Measurements from ENCODE around the gene RAF1. TPM values are rescaled to one million over a fixed set of nuclear protein-coding genes. Genes with fewer than 3 reads are reported as not detected.
A peak's percentile ranks its signal among the peaks of the same experiment; 100 is the strongest.
"Not testable (repeated sequence)": the region's sequence is repeated elsewhere in the genome, so short reads cannot be mapped to it uniquely, and the experiment has no call there.

The RAF1 gene
- total RNA-seq, 4 donors from 2014 or later: 121 to 133 (median 126) TPM

DNA sequence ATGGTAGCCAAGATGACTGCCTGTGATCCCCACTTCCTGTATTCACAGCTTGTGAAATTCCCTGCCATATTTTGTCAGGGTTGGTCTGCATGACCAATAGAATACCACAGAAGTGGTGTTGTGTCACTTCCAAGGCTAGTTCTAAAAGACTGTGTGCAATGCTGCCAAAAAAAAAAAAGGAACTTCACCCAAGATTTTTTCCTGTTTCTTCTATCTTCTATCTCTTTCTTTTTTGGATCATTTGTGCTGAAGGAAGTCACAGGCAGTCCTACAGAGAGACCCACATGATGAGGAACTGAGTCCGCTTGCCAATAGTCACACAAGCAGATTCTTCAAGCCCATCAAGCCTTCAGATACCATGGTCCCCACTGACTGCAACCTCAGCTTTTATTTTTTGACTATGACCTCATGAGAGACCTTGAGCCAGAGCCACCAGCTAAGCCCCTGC, 18.1 kb upstream of the RAF1 start:
- Histone ChIP-seq H3K4me1 (no peaks in the 10 kb centered on the region), H3K36me3 (no peaks in the 10 kb centered on the region), H3K27me3 (no peaks in the 10 kb centered on the region), H3K27ac (peak overlapping the region in 1 of 4 donors; percentile 35), H3K9me3 (no peaks in the 10 kb centered on the region), H3K4me3 (no peak overlapping the region)
- no peak for DNase-seq
- TF ChIP-seq CTCF (IDR thresholded peaks at IDR 0.05) (no peak), POLR2A (IDR thresholded peaks at IDR 0.05) (no peak)

DNA sequence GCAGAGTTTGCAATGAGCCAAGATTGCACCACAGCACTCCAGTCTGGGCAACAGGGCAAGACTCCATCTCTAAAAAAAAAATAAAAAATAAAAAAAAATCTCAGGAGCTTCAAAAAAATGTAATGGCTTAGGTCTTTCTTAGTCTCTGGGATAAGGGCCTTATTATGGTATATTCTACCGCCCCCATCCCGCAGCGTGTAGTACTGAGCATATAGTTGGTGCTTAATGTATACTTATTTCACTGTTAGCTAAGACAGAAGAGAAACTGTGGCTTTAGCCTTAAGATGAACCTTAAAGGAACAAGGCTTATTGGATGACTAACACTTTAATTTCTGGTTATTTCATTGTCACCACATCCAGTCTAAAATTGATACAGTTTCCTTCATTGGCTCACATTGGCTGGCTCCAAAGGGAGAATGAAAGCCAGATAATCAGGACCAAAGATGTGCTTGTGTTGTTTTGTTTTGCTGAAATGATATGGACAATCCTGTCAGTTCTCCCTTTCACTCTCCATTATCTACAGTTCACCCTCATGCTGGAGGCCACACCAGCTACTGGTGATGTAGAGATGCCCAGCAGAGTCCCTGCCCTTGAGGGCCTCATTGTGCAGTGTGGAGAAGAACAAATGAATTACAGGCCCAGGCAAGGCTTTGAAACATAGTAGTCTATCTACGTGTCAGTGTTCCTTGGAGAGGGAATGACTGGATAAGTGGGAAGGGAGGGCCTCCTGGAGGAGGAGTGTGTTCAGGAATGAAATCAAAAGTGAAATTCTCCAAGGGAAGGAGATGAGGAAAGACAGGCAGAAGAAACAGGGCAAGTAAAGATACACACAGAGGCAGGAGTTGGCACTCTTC, 17.4 kb upstream of the RAF1 start:
- Histone ChIP-seq H3K27me3 (no peaks in the 10 kb centered on the region), H3K4me3 (no peak overlapping the region), H3K36me3 (no peaks in the 10 kb centered on the region), H3K4me1 (no peaks in the 10 kb centered on the region), H3K9me3 (no peaks in the 10 kb centered on the region), H3K27ac (peak overlapping the region in 2 of 4 donors; percentile 17 to 37)
- TF ChIP-seq CTCF (IDR thresholded peaks at IDR 0.05): no peak
- no peak for TF ChIP-seq POLR2A (IDR thresholded peaks at IDR 0.05)
- no peak for DNase-seq

DNA sequence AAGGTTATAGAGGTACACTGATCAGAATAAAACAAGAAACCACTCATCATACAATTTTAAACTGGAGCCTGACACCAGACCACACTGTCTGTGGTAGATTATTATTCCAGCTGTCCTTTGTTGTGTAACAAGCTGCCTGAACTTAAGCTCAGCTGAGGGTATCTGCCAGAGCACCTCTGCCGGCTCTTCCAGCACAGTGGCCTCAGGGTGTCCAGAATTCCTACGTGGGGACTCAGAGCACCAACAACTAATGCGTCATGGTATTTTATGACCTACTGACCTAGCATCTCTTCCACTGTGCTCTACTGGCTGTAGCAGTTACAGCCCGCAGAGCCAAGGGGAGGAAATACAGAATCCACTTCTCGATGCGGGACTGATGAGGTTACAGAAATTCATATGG, 15.6 kb upstream of the RAF1 start:
- Histone ChIP-seq H3K27ac (no peak overlapping the region), H3K4me3 (no peak overlapping the region), H3K27me3 (no peaks in the 10 kb centered on the region), H3K4me1 (no peaks in the 10 kb centered on the region), H3K36me3 (no peaks in the 10 kb centered on the region), H3K9me3 (no peaks in the 10 kb centered on the region)
- TF ChIP-seq POLR2A (IDR thresholded peaks at IDR 0.05) (no peak), CTCF (IDR thresholded peaks at IDR 0.05) (no peak)
- no peak for DNase-seq

GRCh38 chr3:12677616-12678015, 13.7 kb upstream of the RAF1 start:
- Histone ChIP-seq H3K36me3 (no peaks in the 10 kb centered on the region), H3K27me3 (no peaks in the 10 kb centered on the region), H3K4me3 (no peak overlapping the region), H3K27ac (no peak overlapping the region), H3K4me1 (no peaks in the 10 kb centered on the region), H3K9me3 (no peaks in the 10 kb centered on the region)
- no peak for DNase-seq
- TF ChIP-seq POLR2A (IDR thresholded peaks at IDR 0.05) (no peak), CTCF (IDR thresholded peaks at IDR 0.05) (no peak)

- H3K27me3 ChIP-seq: no peaks in the 10 kb centered on the region
- H3K9me3 ChIP-seq: no peaks in the 10 kb centered on the region
- no peak overlapping the region for H3K27ac ChIP-seq
- H3K4me1 ChIP-seq: no peaks in the 10 kb centered on the region
- no peaks in the 10 kb centered on the region for H3K36me3 ChIP-seq
- H3K4me3 ChIP-seq: no peak overlapping the region
- no peak for DNase-seq
- no peak for TF ChIP-seq CTCF (IDR thresholded peaks at IDR 0.05)
- TF ChIP-seq POLR2A (IDR thresholded peaks at IDR 0.05): no peak
These were observed 11.3 kb upstream of the RAF1 start for GRCh38 chr3:12675115-12675810.

- not testable (repeated sequence) for DNase-seq, H3K27me3 ChIP-seq, H3K36me3 ChIP-seq, H3K4me1 ChIP-seq, H3K4me3 ChIP-seq, H3K27ac ChIP-seq, H3K9me3 ChIP-seq
These were observed 10.2 kb upstream of the RAF1 start for GRCh38 chr3:12673956-12674736.
